ENCODE data around the gene PLXNA4.

- TF ChIP-seq CTCF (IDR thresholded peaks at IDR 0.05; ENCODE audit: low read depth, low read length) (no peak), MYC (IDR thresholded peaks at IDR 0.05; ENCODE audit: low read depth, low read length) (no peak), MAX (IDR thresholded peaks at IDR 0.05; ENCODE audit: low read depth, low read length) (no peak)
These were observed 451.7 kb downstream of the PLXNA4 start for GRCh38 chr7:132124575-132124974.
